Measurements from ENCODE around the gene PIERCE2.
"Not testable (repeated sequence)": the region's sequence is repeated elsewhere in the genome, so short reads cannot be mapped to it uniquely, and the experiment has no call there.

DNA sequence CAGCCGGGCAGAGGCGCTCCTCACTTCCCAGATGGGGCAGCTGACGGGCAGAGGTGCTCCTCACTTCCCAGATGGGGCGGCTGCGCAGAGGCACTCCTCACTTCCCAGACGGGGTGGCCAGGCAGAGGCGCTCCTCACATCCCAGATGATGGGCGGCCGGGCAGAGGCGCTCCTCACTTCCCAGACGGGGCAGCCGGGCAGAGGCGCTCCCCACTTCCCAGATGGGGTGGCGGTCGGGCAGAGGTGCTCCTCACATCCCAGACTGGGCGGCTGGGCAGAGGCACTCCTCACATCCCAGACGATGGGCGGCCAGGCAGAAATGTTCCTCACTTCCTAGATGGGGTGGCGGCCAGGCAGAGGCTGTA, 38.7 kb downstream of the PIERCE2 start:
- TF ChIP-seq CTCF (conservative IDR thresholded peaks at IDR 0.05; ENCODE audit: low read depth in 2 of 2); POLR2AphosphoS5 (IDR thresholded peaks at IDR 0.05; ENCODE audit: low read depth); REST (IDR thresholded peaks at IDR 0.05; ENCODE audit: unreplicated experiment); EZH2phosphoT487 (IDR thresholded peaks at IDR 0.05; ENCODE audit: unreplicated experiment); ZNF114 (CRISPR knock-in tag; IDR thresholded peaks at IDR 0.05); EZH2 (IDR thresholded peaks at IDR 0.05; ENCODE audit: low read depth, unreplicated experiment); JUNB (IDR thresholded peaks at IDR 0.05; ENCODE audit: unreplicated experiment): not testable (repeated sequence)
- TF ChIP-seq, protein P1, sequence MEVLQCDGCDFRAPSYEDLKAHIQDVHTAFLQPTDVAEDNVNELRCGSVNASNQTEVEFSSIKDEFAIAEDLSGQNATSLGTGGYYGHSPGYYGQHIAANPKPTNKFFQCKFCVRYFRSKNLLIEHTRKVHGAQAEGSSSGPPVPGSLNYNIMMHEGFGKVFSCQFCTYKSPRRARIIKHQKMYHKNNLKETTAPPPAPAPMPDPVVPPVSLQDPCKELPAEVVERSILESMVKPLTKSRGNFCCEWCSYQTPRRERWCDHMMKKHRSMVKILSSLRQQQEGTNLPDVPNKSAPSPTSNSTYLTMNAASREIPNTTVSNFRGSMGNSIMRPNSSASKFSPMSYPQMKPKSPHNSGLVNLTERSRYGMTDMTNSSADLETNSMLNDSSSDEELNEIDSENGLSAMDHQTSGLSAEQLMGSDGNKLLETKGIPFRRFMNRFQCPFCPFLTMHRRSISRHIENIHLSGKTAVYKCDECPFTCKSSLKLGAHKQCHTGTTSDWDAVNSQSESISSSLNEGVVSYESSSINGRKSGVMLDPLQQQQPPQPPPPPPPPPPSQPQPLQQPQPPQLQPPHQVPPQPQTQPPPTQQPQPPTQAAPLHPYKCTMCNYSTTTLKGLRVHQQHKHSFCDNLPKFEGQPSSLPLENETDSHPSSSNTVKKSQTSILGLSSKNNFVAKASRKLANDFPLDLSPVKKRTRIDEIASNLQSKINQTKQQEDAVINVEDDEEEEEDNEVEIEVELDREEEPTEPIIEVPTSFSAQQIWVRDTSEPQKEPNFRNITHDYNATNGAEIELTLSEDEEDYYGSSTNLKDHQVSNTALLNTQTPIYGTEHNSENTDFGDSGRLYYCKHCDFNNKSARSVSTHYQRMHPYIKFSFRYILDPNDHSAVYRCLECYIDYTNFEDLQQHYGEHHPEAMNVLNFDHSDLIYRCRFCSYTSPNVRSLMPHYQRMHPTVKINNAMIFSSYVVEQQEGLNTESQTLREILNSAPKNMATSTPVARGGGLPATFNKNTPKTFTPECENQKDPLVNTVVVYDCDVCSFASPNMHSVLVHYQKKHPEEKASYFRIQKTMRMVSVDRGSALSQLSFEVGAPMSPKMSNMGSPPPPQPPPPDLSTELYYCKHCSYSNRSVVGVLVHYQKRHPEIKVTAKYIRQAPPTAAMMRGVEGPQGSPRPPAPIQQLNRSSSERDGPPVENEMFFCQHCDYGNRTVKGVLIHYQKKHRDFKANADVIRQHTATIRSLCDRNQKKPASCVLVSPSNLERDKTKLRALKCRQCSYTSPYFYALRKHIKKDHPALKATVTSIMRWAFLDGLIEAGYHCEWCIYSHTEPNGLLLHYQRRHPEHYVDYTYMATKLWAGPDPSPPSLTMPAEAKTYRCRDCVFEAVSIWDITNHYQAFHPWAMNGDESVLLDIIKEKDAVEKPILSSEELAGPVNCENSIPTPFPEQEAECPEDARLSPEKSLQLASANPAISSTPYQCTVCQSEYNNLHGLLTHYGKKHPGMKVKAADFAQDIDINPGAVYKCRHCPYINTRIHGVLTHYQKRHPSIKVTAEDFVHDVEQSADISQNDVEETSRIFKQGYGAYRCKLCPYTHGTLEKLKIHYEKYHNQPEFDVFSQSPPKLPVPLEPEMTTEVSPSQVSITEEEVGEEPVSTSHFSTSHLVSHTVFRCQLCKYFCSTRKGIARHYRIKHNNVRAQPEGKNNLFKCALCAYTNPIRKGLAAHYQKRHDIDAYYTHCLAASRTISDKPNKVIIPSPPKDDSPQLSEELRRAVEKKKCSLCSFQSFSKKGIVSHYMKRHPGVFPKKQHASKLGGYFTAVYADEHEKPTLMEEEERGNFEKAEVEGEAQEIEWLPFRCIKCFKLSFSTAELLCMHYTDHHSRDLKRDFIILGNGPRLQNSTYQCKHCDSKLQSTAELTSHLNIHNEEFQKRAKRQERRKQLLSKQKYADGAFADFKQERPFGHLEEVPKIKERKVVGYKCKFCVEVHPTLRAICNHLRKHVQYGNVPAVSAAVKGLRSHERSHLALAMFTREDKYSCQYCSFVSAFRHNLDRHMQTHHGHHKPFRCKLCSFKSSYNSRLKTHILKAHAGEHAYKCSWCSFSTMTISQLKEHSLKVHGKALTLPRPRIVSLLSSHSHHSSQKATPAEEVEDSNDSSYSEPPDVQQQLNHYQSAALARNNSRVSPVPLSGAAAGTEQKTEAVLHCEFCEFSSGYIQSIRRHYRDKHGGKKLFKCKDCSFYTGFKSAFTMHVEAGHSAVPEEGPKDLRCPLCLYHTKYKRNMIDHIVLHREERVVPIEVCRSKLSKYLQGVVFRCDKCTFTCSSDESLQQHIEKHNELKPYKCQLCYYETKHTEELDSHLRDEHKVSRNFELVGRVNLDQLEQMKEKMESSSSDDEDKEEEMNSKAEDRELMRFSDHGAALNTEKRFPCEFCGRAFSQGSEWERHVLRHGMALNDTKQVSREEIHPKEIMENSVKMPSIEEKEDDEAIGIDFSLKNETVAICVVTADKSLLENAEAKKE (CRISPR knock-in tag; IDR thresholded peaks at IDR 0.05): not testable (repeated sequence)
